Tibial nerve (tissue), 3 donors: ENCODE results near the gene ETNK2.

Experiments used
- POLR2A ChIP-seq, 2 donors: fragments of 450-650 bp; IDR thresholded peaks; one replicate each; pipeline ENCODE4 v1.6.1; 2017; ENCODE audit warnings: antibody characterized with exemption in 2 of 2, mild to moderate bottlenecking in 2 of 2, moderate library complexity in 2 of 2
- TF ChIP-seq, protein P1 (sequence below), 5 experiments: fragments of 200-600 bp in 3 of 5; fragments of 450-650 bp in 2 of 5; sonication (generic) in 3 of 5; IDR thresholded peaks; one replicate each; pipeline ENCODE4 v1.5.1; 2016 to 2019; ENCODE audit warnings: antibody characterized with exemption in 5 of 5, mild to moderate bottlenecking in 3 of 5, moderate library complexity in 2 of 5

DNA sequence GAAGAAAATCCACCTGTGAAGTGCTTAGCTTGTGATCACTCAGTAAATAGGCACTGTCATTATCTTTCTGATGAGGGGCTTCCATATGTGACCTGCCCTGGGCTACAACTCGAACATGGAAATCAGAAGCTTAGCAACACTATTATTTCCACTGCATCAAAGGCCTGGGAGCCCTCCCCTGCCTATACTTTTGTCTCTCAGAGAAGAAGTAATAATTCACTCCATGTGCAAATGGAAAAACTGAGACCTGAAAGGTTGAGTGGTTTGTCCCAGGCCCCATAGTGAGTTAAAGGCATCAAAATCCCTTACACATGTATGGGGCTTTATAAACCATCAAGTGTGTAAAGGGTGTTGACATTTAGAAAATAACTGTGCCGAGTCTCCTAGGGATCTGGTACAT, 58.1 kb downstream of the ETNK2 start:
- TF ChIP-seq, protein P1, sequence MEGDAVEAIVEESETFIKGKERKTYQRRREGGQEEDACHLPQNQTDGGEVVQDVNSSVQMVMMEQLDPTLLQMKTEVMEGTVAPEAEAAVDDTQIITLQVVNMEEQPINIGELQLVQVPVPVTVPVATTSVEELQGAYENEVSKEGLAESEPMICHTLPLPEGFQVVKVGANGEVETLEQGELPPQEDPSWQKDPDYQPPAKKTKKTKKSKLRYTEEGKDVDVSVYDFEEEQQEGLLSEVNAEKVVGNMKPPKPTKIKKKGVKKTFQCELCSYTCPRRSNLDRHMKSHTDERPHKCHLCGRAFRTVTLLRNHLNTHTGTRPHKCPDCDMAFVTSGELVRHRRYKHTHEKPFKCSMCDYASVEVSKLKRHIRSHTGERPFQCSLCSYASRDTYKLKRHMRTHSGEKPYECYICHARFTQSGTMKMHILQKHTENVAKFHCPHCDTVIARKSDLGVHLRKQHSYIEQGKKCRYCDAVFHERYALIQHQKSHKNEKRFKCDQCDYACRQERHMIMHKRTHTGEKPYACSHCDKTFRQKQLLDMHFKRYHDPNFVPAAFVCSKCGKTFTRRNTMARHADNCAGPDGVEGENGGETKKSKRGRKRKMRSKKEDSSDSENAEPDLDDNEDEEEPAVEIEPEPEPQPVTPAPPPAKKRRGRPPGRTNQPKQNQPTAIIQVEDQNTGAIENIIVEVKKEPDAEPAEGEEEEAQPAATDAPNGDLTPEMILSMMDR (IDR thresholded peaks at IDR 0.05): no peak
- TF ChIP-seq POLR2A (IDR thresholded peaks at IDR 0.05): no peak
